ENCODE data around the gene PREP.

DNA sequence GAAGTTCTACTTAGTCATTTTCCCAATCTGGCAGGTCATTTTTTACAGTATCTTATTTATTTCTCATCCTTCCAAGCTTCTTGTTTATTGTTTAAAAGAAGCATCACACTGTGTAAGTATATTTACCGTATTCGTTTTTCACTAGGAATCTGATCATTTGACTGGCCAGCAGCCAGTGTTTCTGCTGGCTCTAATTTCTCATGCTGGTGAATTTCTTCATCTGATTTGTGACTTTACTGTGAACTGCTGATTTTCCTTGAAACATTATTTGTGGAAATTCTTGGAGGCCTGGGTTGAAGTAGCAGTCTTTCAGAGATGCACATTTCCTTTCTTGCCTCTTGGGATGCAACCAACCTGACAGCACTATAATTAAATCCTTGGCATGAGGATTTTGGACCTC, 65.9 kb downstream of the PREP start:
- TF ChIP-seq POLR2A (IDR thresholded peaks at IDR 0.05) (no peak), CTCF (IDR thresholded peaks at IDR 0.05) (no peak)
